H1 (cell line): ENCODE data around the gene RNF44. TPM values are rescaled to one million over a fixed set of nuclear protein-coding genes. Genes with fewer than 3 reads are reported as not detected.

ENCODE experiments used
- CTCF ChIA-PET: fragments of 300-600 bp; sonication (Branson Sonifier 250); formaldehyde crosslinking; loops from one replicate; lab custom pipeline; 2021; ENCODE audit not compliant: partially characterized antibody; lab: Charles Lee
- POLR2A ChIA-PET: fragments of 300-600 bp; sonication (Branson Sonifier 250); formaldehyde crosslinking; loops from one replicate; lab custom pipeline; 2021; ENCODE audit warnings: inconsistent platforms; ENCODE audit not compliant: partially characterized antibody; lab: Charles Lee
- DNase-seq, 2 experiments: peaks; one replicate each; pipeline versions ENCODE4 v3.0.0 to v3.0.0-alpha.2; 2010 to 2022; ENCODE audit warnings: low spot score in 2 of 2, low read depth in 1 of 2, mixed read lengths in 1 of 2
- FAIRE-seq: peaks from 2 replicates; lab custom pipeline; 2011; peaks lifted over from hg19 to GRCh38; lab: Jason Lieb, UNC
- H2AFZ ChIP-seq: 2 replicates; pipeline ENCODE4 v1.8.1; 2012; ENCODE audit warnings: low read length, inconsistent platforms
- H2AK5ac ChIP-seq: 2 replicates; pipeline ENCODE4 v1.6.1; 2013; ENCODE audit warnings: low read depth, low read length
- H2BK120ac ChIP-seq: replicated peaks from 2 replicates; pipeline ENCODE3; 2013; ENCODE audit warnings: low read depth, low read length, inconsistent platforms
- H2BK12ac ChIP-seq: 2 replicates; pipeline ENCODE4 v1.6.1; 2013; ENCODE audit warnings: low read depth, low read length
- H2BK15ac ChIP-seq: 2 replicates; pipeline ENCODE4 v1.6.1; 2013; ENCODE audit warnings: low read length
- H2BK20ac ChIP-seq: 2 replicates; pipeline ENCODE4 v1.6.1; 2013; ENCODE audit warnings: low read length
- H2BK5ac ChIP-seq: 2 replicates; pipeline ENCODE4 v1.6.1; 2013; ENCODE audit warnings: low read depth, low read length
- H3K14ac ChIP-seq: 2 replicates; pipeline ENCODE4 v1.6.1; 2013; ENCODE audit warnings: inconsistent platforms; ENCODE audit not compliant: insufficient read length
- H3K18ac ChIP-seq: 2 replicates; pipeline ENCODE4 v1.6.1; 2013; ENCODE audit warnings: low read length; ENCODE audit errors: extremely low read depth
- H3K23ac ChIP-seq: 2 replicates; pipeline ENCODE4 v1.6.1; 2013; ENCODE audit warnings: inconsistent platforms; ENCODE audit not compliant: insufficient read length
- H3K23me2 ChIP-seq: 2 replicates; pipeline ENCODE4 v1.6.1; 2013; ENCODE audit warnings: low read depth, low read length
- H3K27ac ChIP-seq: 2 replicates; pipeline ENCODE4 v1.6.1; 2011; ENCODE audit warnings: low read depth, low read length, inconsistent platforms
- H3K27me3 ChIP-seq, 4 experiments: replicated peaks in 1 of 4; 1 replicate in 1 of 4; 2 replicates in 3 of 4; pipeline versions ENCODE4 v1.6.1 to v1.8.1; 2011 to 2013; ENCODE audit warnings: low read length in 3 of 4, mild to moderate bottlenecking in 3 of 4, inconsistent platforms in 2 of 4, mixed read lengths in 2 of 4, moderate library complexity in 1 of 4; ENCODE audit not compliant: control insufficient read depth in 3 of 4, insufficient read depth in 3 of 4; ENCODE audit errors: extremely low read depth in 1 of 4
- H3K36me3 ChIP-seq, 4 experiments: 2 replicates each; pipeline versions ENCODE4 v1.6.1 to v1.8.1; 2011 to 2013; ENCODE audit warnings: mild to moderate bottlenecking in 4 of 4, low read length in 3 of 4, moderate library complexity in 2 of 4, control low read depth in 1 of 4, inconsistent platforms in 1 of 4; ENCODE audit not compliant: insufficient read depth in 4 of 4, control insufficient read depth in 2 of 4
- H3K4ac ChIP-seq: replicated peaks from 2 replicates; pipeline ENCODE3; 2013; ENCODE audit warnings: low read length, low read depth, mixed read lengths, inconsistent platforms; ENCODE audit not compliant: insufficient read length
- H3K4me1 ChIP-seq, 4 experiments: replicated peaks in 1 of 4; 1 replicate in 1 of 4; 2 replicates in 3 of 4; pipeline versions ENCODE4 v1.6.1 to v1.8.1; 2011 to 2013; ENCODE audit warnings: low read length in 3 of 4, inconsistent platforms in 2 of 4, mixed read lengths in 1 of 4; ENCODE audit not compliant: insufficient read depth in 4 of 4, control insufficient read depth in 3 of 4
- H3K4me2 ChIP-seq, 2 experiments: 2 replicates each; pipeline versions ENCODE4 v1.6.1 to v1.8.1; 2011 to 2013; ENCODE audit warnings: low read depth in 2 of 2, low read length in 2 of 2, control low read depth in 1 of 2, inconsistent platforms in 1 of 2, mild to moderate bottlenecking in 1 of 2; ENCODE audit not compliant: insufficient read depth in 1 of 2
- H3K4me3 ChIP-seq, 4 experiments: fragments of 200-600, 300-600 bp in 1 of 4; sonication (generic), shearing (Covaris generic), sonication (Bioruptor Twin) in 1 of 4; 2 replicates each; pipeline versions ENCODE4 v1.5.1 to v1.8.1; 2011 to 2016; ENCODE audit warnings: low read length in 4 of 4, low read depth in 3 of 4, control low read depth in 2 of 4, inconsistent platforms in 2 of 4, mild to moderate bottlenecking in 2 of 4, mixed read lengths in 1 of 4, moderate library complexity in 1 of 4; ENCODE audit not compliant: insufficient read depth in 2 of 4; ENCODE audit errors: extremely low read depth in 1 of 4
- H3K56ac ChIP-seq: replicated peaks from 2 replicates; pipeline ENCODE3; 2013; ENCODE audit warnings: low read depth, mild to moderate bottlenecking, mixed read lengths, low read length, inconsistent platforms; ENCODE audit not compliant: insufficient read length
- H3K79me1 ChIP-seq: 2 replicates; pipeline ENCODE4 v1.6.1; 2013; ENCODE audit warnings: low read depth, low read length, control low read depth
- H3K79me2 ChIP-seq, 2 experiments: 2 replicates each; pipeline versions ENCODE4 v1.6.1 to v1.8.1; 2012 to 2013; ENCODE audit warnings: low read length in 2 of 2, mild to moderate bottlenecking in 2 of 2, inconsistent platforms in 1 of 2; ENCODE audit not compliant: insufficient read depth in 2 of 2, control insufficient read depth in 1 of 2
- H3K9ac ChIP-seq, 4 experiments: replicated peaks in 1 of 4; 1 replicate in 1 of 4; 2 replicates in 3 of 4; pipeline versions ENCODE4 v1.6.1 to v1.8.1; 2011 to 2013; ENCODE audit warnings: low read depth in 3 of 4, low read length in 3 of 4, control low read depth in 2 of 4, mild to moderate bottlenecking in 2 of 4, moderate library complexity in 2 of 4, inconsistent platforms in 1 of 4; ENCODE audit errors: extremely low read depth in 1 of 4
- H3K9me3 ChIP-seq, 2 experiments: 2 replicates each; pipeline versions ENCODE4 v1.6.1 to v1.8.1; 2012 to 2013; ENCODE audit warnings: mild to moderate bottlenecking in 2 of 2, moderate library complexity in 2 of 2, control low read depth in 1 of 2, inconsistent platforms in 1 of 2, low read depth in 1 of 2, low read length in 1 of 2, mixed read lengths in 1 of 2; ENCODE audit not compliant: insufficient read depth in 2 of 2
- H4K20me1 ChIP-seq, 2 experiments: replicated peaks in 1 of 2; 2 replicates each; pipeline versions ENCODE3 to v1.8.1; 2011 to 2013; ENCODE audit warnings: inconsistent platforms in 2 of 2, low read length in 2 of 2, mild to moderate bottlenecking in 1 of 2; ENCODE audit not compliant: insufficient read depth in 2 of 2, control insufficient read depth in 1 of 2
- H4K5ac ChIP-seq: 2 replicates; pipeline ENCODE4 v1.6.1; 2013; ENCODE audit warnings: low read length, low read depth, mixed read lengths, inconsistent platforms; ENCODE audit not compliant: insufficient read length
- H4K8ac ChIP-seq: 2 replicates; pipeline ENCODE4 v1.8.0; 2013; ENCODE audit warnings: mild to moderate bottlenecking, moderate library complexity, low read length, inconsistent platforms; ENCODE audit not compliant: insufficient read depth; ENCODE audit errors: extremely low read depth
- H4K91ac ChIP-seq: replicated peaks from 2 replicates; pipeline ENCODE3; 2013; ENCODE audit warnings: low read length, mixed read lengths, inconsistent platforms; ENCODE audit not compliant: insufficient read length
- ASH2L ChIP-seq: fragments of 200-600, 300-600 bp; sonication (generic); IDR thresholded peaks from one replicate; pipeline ENCODE4 v1.7.1; 2017; ENCODE audit warnings: low read length
- CBX8 ChIP-seq: fragments of 300-800, 300-1000 bp; sonication (generic); IDR thresholded peaks from 2 replicates; pipeline ENCODE4 v1.7.1; 2016; ENCODE audit warnings: low read depth, low read length, borderline replicate concordance
- CTCF ChIP-seq, 3 experiments: IDR thresholded peaks; 1 replicate in 2 of 3; 2 replicates in 1 of 3; pipeline versions ENCODE4 v1.5.1 to v1.6.1; 2011; ENCODE audit warnings: low read length in 3 of 3, mild to moderate bottlenecking in 3 of 3, inconsistent platforms in 2 of 3, low read depth in 1 of 3, moderate library complexity in 1 of 3; ENCODE audit not compliant: insufficient read depth in 1 of 3; ENCODE audit errors: control extremely low read depth in 1 of 3
- GTF2F1 ChIP-seq: IDR thresholded peaks from 2 replicates; pipeline ENCODE4 v1.6.1; 2012; ENCODE audit warnings: low read depth, low read length, improper control_type of control experiment, borderline replicate concordance
- JUND ChIP-seq: IDR thresholded peaks from 2 replicates; pipeline ENCODE4 v1.6.1; 2011; ENCODE audit warnings: mild to moderate bottlenecking, improper control_type of control experiment, low read length
- KDM1A ChIP-seq: fragments of 200-600, 300-600 bp; sonication (generic); IDR thresholded peaks from 2 replicates; pipeline ENCODE4 v1.7.1; 2016; ENCODE audit warnings: mild to moderate bottlenecking, low read length, borderline replicate concordance
- NRF1 ChIP-seq: IDR thresholded peaks from 2 replicates; pipeline ENCODE4 v1.6.1; 2011; ENCODE audit warnings: mild to moderate bottlenecking, low read depth, low read length, improper control_type of control experiment
- SAP30 ChIP-seq: fragments of 300-600 bp; sonication (generic); IDR thresholded peaks from 2 replicates; pipeline ENCODE4 v1.7.1; 2012; ENCODE audit warnings: low read length, moderate library complexity, mild to moderate bottlenecking, inconsistent platforms; ENCODE audit not compliant: insufficient read depth, insufficient replicate concordance
- SIN3A ChIP-seq, 2 experiments: IDR thresholded peaks in 1 of 2; conservative IDR thresholded peaks in 1 of 2; 2 replicates each; pipeline ENCODE4 v1.6.1; 2011 to 2012; ENCODE audit warnings: low read length in 2 of 2, improper control_type of control experiment in 1 of 2, low read depth in 1 of 2, mild to moderate bottlenecking in 1 of 2
- SIRT6 ChIP-seq: IDR thresholded peaks from one replicate; pipeline ENCODE4 v1.7.1; 2012; ENCODE audit warnings: low read length, inconsistent platforms
- SIX5 ChIP-seq: IDR thresholded peaks from 2 replicates; pipeline ENCODE4 v1.6.1; 2011; ENCODE audit warnings: mild to moderate bottlenecking, low read depth, low read length
- SP1 ChIP-seq: IDR thresholded peaks from 2 replicates; pipeline ENCODE4 v1.6.1; 2011; ENCODE audit warnings: low read depth, low read length
- WGBS, 2 experiments: shearing (Covaris generic) in 1 of 2; methylation state at CpG; one replicate each; pipeline versions ENCODE4 v1.1.6 to v1.1.7; 2013 to 2015; ENCODE audit warnings: low lambda C conversion rate in 2 of 2, mixed read lengths in 2 of 2, inconsistent platforms in 1 of 2, low coverage in 1 of 2, missing lambda C conversion rate in 1 of 2; ENCODE audit not compliant: insufficient replicate concordance in 2 of 2, insufficient coverage in 1 of 2, insufficient read length in 1 of 2; ENCODE audit errors: extremely low coverage in 1 of 2, missing lambda C conversion rate in 1 of 2; 5-methylcytosine and 5-hydroxymethylcytosine counted together
- polyA plus RNA-seq, 7 experiments: library from polyadenylated mRNA; depleted of rRNA in 3 of 7; stranded (reverse) in 5 of 7; unstranded in 2 of 7; fragments of >200 nt in 5 of 7; fragments of 200-250 nt in 2 of 7; gene quantifications; 1 replicate in 5 of 7; 2 replicates in 1 of 7; 4 replicates in 1 of 7; pipeline versions ENCODE4 v1.2.1 to v1.2.3, GENCODE V29; 2011 to 2013; ENCODE audit warnings: missing spikeins in 2 of 7, mixed read lengths in 2 of 7
- total RNA-seq: library from RNA; stranded (reverse); fragmentation: NEBNext Ultra II Directional; extraction: Animal tissue kit (Norgen Biotek cat#: 25700); gene quantifications from 2 replicates; pipeline ENCODE4 v1.2.1, GENCODE V29; 2021

RNF44 gene
- total and polyA plus RNA-seq, 2 of the 8 experiments (the other 6 are each of a cell fraction or from before 2014, with no cell fraction given) = 54.7 to 164 TPM

- no peak overlapping the region for H2BK120ac ChIP-seq
- H3K23ac ChIP-seq = no peak overlapping the region
- peaks cover 0 to 2% (median 1%) of the 10 kb centered on the region in 4 experiments; a peak in 4 of 7 replicates for H3K4me1 ChIP-seq
- peaks cover 0 to 1% of the 10 kb centered on the region in 2 experiments for H4K20me1 ChIP-seq
- no peak overlapping the region for H2BK20ac ChIP-seq
- no peak overlapping the region for H3K27ac ChIP-seq
- DNase-seq = no peak
- FAIRE-seq = no peak
- H2AFZ ChIP-seq = no peak overlapping the region
- H2BK15ac ChIP-seq = no peak overlapping the region
- 0 out of 2 replicates have a peak, but pooled peaks cover 2% of the 10 kb centered on the region for H3K79me1 ChIP-seq
- H3K14ac ChIP-seq = no peak overlapping the region
- H2AK5ac ChIP-seq = no peak overlapping the region
- no peaks in the 10 kb centered on the region for H3K9me3 ChIP-seq
- H3K4ac ChIP-seq = no peak overlapping the region
- CTCF ChIA-PET = interaction anchor here (0.7 to 1.5 kb wide), 7 partner anchors 13 to 48 kb away, joined by 3 to 9 read pairs (median 4); no protein-coding TSS in a partner anchor
- WGBS, 2 experiments = 86% methylated on average over 8 of the region's 8 CpGs; no CpG with 5 or more reads in 1 of the 2 experiments
- no peak overlapping the region for H3K4me2 ChIP-seq
- no peak overlapping the region for H2BK5ac ChIP-seq
- no peaks in the 10 kb centered on the region for H3K79me2 ChIP-seq
- no peak overlapping the region for H3K4me3 ChIP-seq
- no peaks in the 10 kb centered on the region for H3K27me3 ChIP-seq
- H3K9ac ChIP-seq = no peak overlapping the region
- no peak overlapping the region for H3K56ac ChIP-seq
- no peak overlapping the region for H4K5ac ChIP-seq
- TF ChIP-seq ASH2L (no peak), CBX8 (no peak), SIN3A (conservative IDR thresholded peaks at IDR 0.05 in 1 of 2, IDR thresholded peaks at IDR 0.05 in 1 of 2; ENCODE audit: low read depth in 1 of 2, low read length in 2 of 2) (no peak), SAP30 (no peak), JUND (no peak), GTF2F1 (no peak), CTCF (IDR thresholded peaks at IDR 0.05; ENCODE audit: control extremely low read depth in 1 of 3, insufficient read depth in 1 of 3, low read depth in 1 of 3, low read length in 3 of 3) (no peak), SP1 (no peak), SIX5 (no peak), SIRT6 (no peak), NRF1 (no peak), KDM1A (no peak)
- H4K8ac ChIP-seq = no peak overlapping the region
- no peaks in the 10 kb centered on the region for H3K36me3 ChIP-seq
- H4K91ac ChIP-seq = no peak overlapping the region
- no peak overlapping the region for H3K18ac ChIP-seq
- H3K23me2 ChIP-seq = peaks cover 6% of the 10 kb centered on the region; the same call in 1 of the 2 replicates
- H2BK12ac ChIP-seq = no peak overlapping the region
- POLR2A ChIA-PET = interaction anchor here (0.9 to 21.1 kb wide), 6 partner anchors 9 to 33 kb away, joined by 4 to 458 read pairs (median 5); partner anchors contain the start of gene RNF44
Observed at GRCh38 chr5:176547802-176548201, 10.6 kb upstream of the RNF44 start.
